Stomach (tissue), 9 donors: Measurements from ENCODE around the gene TPX2. TPM values are rescaled to one million over a fixed set of nuclear protein-coding genes. Genes with fewer than 3 reads are reported as not detected.
"Not testable (repeated sequence)": the region's sequence is repeated elsewhere in the genome, so short reads cannot be mapped to it uniquely, and the experiment has no call there.

Experiments
- DNase-seq, 2 donors: peaks; one replicate each; pipeline versions ENCODE4 v3.0.0 to v3.0.0-alpha.2; 2013 to 2019
- H3K27ac ChIP-seq, 5 donors: fragments of 200-600 bp in 4 of 5; sonication (generic) in 4 of 5; one replicate each; pipeline ENCODE4 v1.5.1; 2013 to 2019; ENCODE audit warnings: mild to moderate bottlenecking in 1 of 5, moderate library complexity in 1 of 5
- H3K27me3 ChIP-seq, 3 donors: fragments of 200-600 bp; sonication (generic); one replicate each; pipeline ENCODE4 v1.5.1; 2017 to 2019; ENCODE audit warnings: mixed run types in 1 of 3
- H3K36me3 ChIP-seq, 4 donors: fragments of 200-600 bp; sonication (generic); 1 replicate in 3 of 4; 2 replicates in 1 of 4; pipeline ENCODE4 v1.5.1; 2016 to 2019
- H3K4me1 ChIP-seq, 4 donors: fragments of 200-600 bp; sonication (generic); one replicate each; pipeline ENCODE4 v1.5.1; 2016 to 2019
- H3K4me3 ChIP-seq, 4 donors: fragments of 200-600 bp; sonication (generic) in 3 of 4; one replicate each; pipeline ENCODE4 v1.5.1; 2016 to 2019; ENCODE audit warnings: mild to moderate bottlenecking in 1 of 4
- H3K9me3 ChIP-seq, 4 donors: fragments of 200-600 bp; sonication (generic); one replicate each; pipeline ENCODE4 v1.5.1; 2016 to 2019
- CTCF ChIP-seq, 7 experiments: fragments of 450-650 bp in 4 of 7; fragments of 200-600 bp in 3 of 7; sonication (generic) in 3 of 7; IDR thresholded peaks; one replicate each; pipeline ENCODE4 v1.5.1; 2016 to 2019; ENCODE audit warnings: antibody characterized with exemption in 7 of 7, control low read depth in 2 of 7, mild to moderate bottlenecking in 1 of 7
- EP300 ChIP-seq: sonication (generic); formaldehyde crosslinking; IDR thresholded peaks from one replicate; pipeline ENCODE4 v1.6.1; 2017; ENCODE audit warnings: antibody characterized with exemption
- POLR2A ChIP-seq, 4 donors: fragments of 450-650 bp; IDR thresholded peaks; one replicate each; pipeline ENCODE4 v1.6.1; 2016; ENCODE audit warnings: antibody characterized with exemption in 4 of 4, control low read depth in 2 of 4, mild to moderate bottlenecking in 1 of 4, moderate library complexity in 1 of 4
- POLR2AphosphoS5 ChIP-seq, 3 donors: sonication (generic); formaldehyde crosslinking; IDR thresholded peaks; one replicate each; pipeline ENCODE4 v1.6.1; 2016; ENCODE audit warnings: antibody characterized with exemption in 3 of 3
- WGBS, 5 donors: extraction: QIAGEN DNeasy Blood & Tissue Kit in 3 of 5; methylation state at CpG; one replicate each; pipeline versions ENCODE4 v1.1.5 to v1.1.7; 2013 to 2018; 5-methylcytosine and 5-hydroxymethylcytosine counted together
- intact Hi-C: fragments of 100-400 bp; cut with DNase I; formaldehyde crosslinking; loops from one replicate; pipeline ENCODE4 v1.15.1; 2023; ENCODE audit warnings: low total_unique reads
- polyA plus RNA-seq, 3 donors: library from polyadenylated mRNA; stranded (reverse); fragments of 200-250 nt; gene quantifications; one replicate each; pipeline ENCODE4 v1.2.3, GENCODE V29; 2013
- total RNA-seq, 5 donors: library from RNA; depleted of rRNA; stranded (reverse); fragments of >200 nt; gene quantifications; one replicate each; pipeline versions ENCODE4 v1.1.0 to v1.2.3, GENCODE V29; 2014 to 2016
- donor health status: healthy with polysubstance abuse.
- donor health status: Bipolar disorder and iron deficiency.
- donor health status: healthy.

TPX2 gene
- total and polyA plus RNA-seq, 8 donors = 1.7 to 11.4 (median 6.7) TPM

- WGBS, 5 donors = 79 to 94% (median 92%) methylated on average over 3 of the region's 3 CpGs
- Histone ChIP-seq H3K4me1 (no peaks in the 10 kb centered on the region), H3K36me3 (no peaks in the 10 kb centered on the region), H3K27ac (no peak overlapping the region), H3K4me3 (no peak overlapping the region), H3K9me3 (no peaks in the 10 kb centered on the region), H3K27me3 (no peaks in the 10 kb centered on the region)
- intact Hi-C loops = no loop called here
- no peak for DNase-seq
- TF ChIP-seq POLR2A (IDR thresholded peaks at IDR 0.05) (no peak), CTCF (IDR thresholded peaks at IDR 0.05) (no peak), EP300 (no peak), POLR2AphosphoS5 (IDR thresholded peaks at IDR 0.05) (no peak)
Measured at GRCh38 chr20:31808481-31808880, 69.4 kb downstream of the TPX2 start.

- intact Hi-C loops = no loop called here
- H3K9me3 ChIP-seq = no peaks in the 10 kb centered on the region
- WGBS, 5 donors = 76 to 95% (median 81%) methylated on average over 3 of the region's 3 CpGs
- H3K4me1 ChIP-seq = no peaks in the 10 kb centered on the region
- H3K27me3 ChIP-seq = no peaks in the 10 kb centered on the region
- no peak overlapping the region for H3K4me3 ChIP-seq
- TF ChIP-seq POLR2AphosphoS5 (IDR thresholded peaks at IDR 0.05) = no peak
- no peak for TF ChIP-seq EP300
- TF ChIP-seq CTCF (IDR thresholded peaks at IDR 0.05) = no peak
- no peak for TF ChIP-seq POLR2A (IDR thresholded peaks at IDR 0.05)
- DNase-seq = no peak
- H3K36me3 ChIP-seq = no peaks in the 10 kb centered on the region
- H3K27ac ChIP-seq = no peak overlapping the region
Measured at GRCh38 chr20:31809661-31810060, 70.6 kb downstream of the TPX2 start.

- Histone ChIP-seq H3K27me3 (no peaks in the 10 kb centered on the region), H3K4me3 (no peak overlapping the region), H3K9me3 (no peaks in the 10 kb centered on the region), H3K27ac (no peak overlapping the region), H3K4me1 (no peaks in the 10 kb centered on the region), H3K36me3 (no peaks in the 10 kb centered on the region)
- no peak for TF ChIP-seq POLR2A (IDR thresholded peaks at IDR 0.05)
- DNase-seq = no peak
- WGBS, 5 donors = 85 to 95% (median 91%) methylated on average over 2 to 4 of the region's 4 CpGs
- intact Hi-C loops = no loop called here
Measured at GRCh38 chr20:31811198-31811597, 72.1 kb downstream of the TPX2 start.

GRCh38 chr20:31811796-31812728 lies 73.0 kb downstream of the TPX2 start:
- H3K4me1 ChIP-seq = no peaks in the 10 kb centered on the region
- H3K4me3 ChIP-seq = no peak overlapping the region
- no peaks in the 10 kb centered on the region for H3K9me3 ChIP-seq
- no peaks in the 10 kb centered on the region for H3K27me3 ChIP-seq
- WGBS, 5 donors = 49 to 64% (median 60%) methylated on average over 11 to 15 of the region's 15 CpGs
- no peak overlapping the region for H3K27ac ChIP-seq
- intact Hi-C loops = no loop called here
- no peak for TF ChIP-seq CTCF (IDR thresholded peaks at IDR 0.05)
- no peak for TF ChIP-seq EP300
- no peak for TF ChIP-seq POLR2AphosphoS5 (IDR thresholded peaks at IDR 0.05)
- no peak for TF ChIP-seq POLR2A (IDR thresholded peaks at IDR 0.05)
- H3K36me3 ChIP-seq = no peaks in the 10 kb centered on the region
- DNase-seq = peak in 1 of 2 donors; percentile 57

- no peaks in the 10 kb centered on the region for H3K36me3 ChIP-seq
- no peak overlapping the region for H3K4me3 ChIP-seq
- H3K27me3 ChIP-seq = no peaks in the 10 kb centered on the region
- no peaks in the 10 kb centered on the region for H3K9me3 ChIP-seq
- intact Hi-C loops = no loop called here
- DNase-seq = no peak
- no peaks in the 10 kb centered on the region for H3K4me1 ChIP-seq
- no peak overlapping the region for H3K27ac ChIP-seq
- no peak for TF ChIP-seq POLR2A (IDR thresholded peaks at IDR 0.05)
- TF ChIP-seq EP300 = no peak
- no peak for TF ChIP-seq POLR2AphosphoS5 (IDR thresholded peaks at IDR 0.05)
- TF ChIP-seq CTCF (IDR thresholded peaks at IDR 0.05) = no peak
Measured at GRCh38 chr20:31813611-31814010, 74.5 kb downstream of the TPX2 start.

GRCh38 chr20:31814142-31814541 lies 75.1 kb downstream of the TPX2 start:
- H3K9me3 ChIP-seq, H3K4me1 ChIP-seq, intact Hi-C loops, H3K4me3 ChIP-seq, H3K36me3 ChIP-seq, DNase-seq, H3K27me3 ChIP-seq, H3K27ac ChIP-seq: not testable (repeated sequence)
- WGBS, 5 donors = 76 to 89% (median 85%) methylated on average over 7 of the region's 7 CpGs
